Adipocyte (in vitro differentiated cells): ENCODE data around the gene FECH.
"Not testable (repeated sequence)": the region's sequence is repeated elsewhere in the genome, so short reads cannot be mapped to it uniquely, and the experiment has no call there.

Experiments used
- DNase-seq: peaks from one replicate; pipeline ENCODE4 v3.0.0-alpha.2; 2015; ENCODE audit warnings: low read depth
- H3K27me3 ChIP-seq: replicated peaks from 2 replicates; pipeline ENCODE4 v1.7.0; 2013; ENCODE audit warnings: mild to moderate bottlenecking, low read length, moderate library complexity; ENCODE audit not compliant: control insufficient read depth, insufficient read depth
- H3K36me3 ChIP-seq: 2 replicates; pipeline ENCODE4 v1.7.0; 2013; ENCODE audit warnings: low read length, mild to moderate bottlenecking, moderate library complexity; ENCODE audit not compliant: control insufficient read depth, insufficient read depth, severe bottlenecking
- H3K4me1 ChIP-seq: 2 replicates; pipeline ENCODE4 v1.7.0; 2013; ENCODE audit warnings: mild to moderate bottlenecking, low read length, moderate library complexity; ENCODE audit not compliant: control insufficient read depth, insufficient read depth
- H3K4me3 ChIP-seq: 2 replicates; pipeline ENCODE4 v1.7.0; 2013; ENCODE audit warnings: mild to moderate bottlenecking, low read length, moderate library complexity
- H3K9ac ChIP-seq: 2 replicates; pipeline ENCODE4 v1.7.0; 2013; ENCODE audit warnings: mild to moderate bottlenecking, low read length, moderate library complexity
- H3K9me3 ChIP-seq: 2 replicates; pipeline ENCODE4 v1.7.0; 2013; ENCODE audit warnings: mild to moderate bottlenecking, low read length, moderate library complexity; ENCODE audit not compliant: control insufficient read depth

FECH gene

GRCh38 chr18:57618910-57619309 is 32.4 kb upstream of the FECH start:
- DNase-seq, result no peak
- Histone ChIP-seq H3K4me1 (peaks cover 17% of the 10 kb centered on the region), H3K27me3 (no peaks in the 10 kb centered on the region), H3K9me3 (no peaks in the 10 kb centered on the region), H3K4me3 (no peak overlapping the region), H3K9ac (no peak overlapping the region), H3K36me3 (peaks cover 41% of the 10 kb centered on the region)

- Histone ChIP-seq H3K27me3 (no peaks in the 10 kb centered on the region), H3K4me1 (no peaks in the 10 kb centered on the region), H3K9me3 (no peaks in the 10 kb centered on the region), H3K9ac (no peak overlapping the region), H3K4me3 (no peak overlapping the region), H3K36me3 (peaks cover 95% of the 10 kb centered on the region)
- DNase-seq, result no peak
Observed at GRCh38 chr18:57603871-57604270, 17.4 kb upstream of the FECH start.

- no peak overlapping the region for H3K9ac ChIP-seq
- DNase-seq, result no peak
- no peaks in the 10 kb centered on the region for H3K9me3 ChIP-seq
- peaks cover 22% of the 10 kb centered on the region for H3K36me3 ChIP-seq
- H3K27me3 ChIP-seq, result no peaks in the 10 kb centered on the region
- H3K4me1 ChIP-seq, result no peaks in the 10 kb centered on the region
- no peak overlapping the region for H3K4me3 ChIP-seq
Observed at GRCh38 chr18:57595347-57595746, 8.8 kb upstream of the FECH start.

GRCh38 chr18:57592716-57593115 is 6.2 kb upstream of the FECH start:
- H3K9ac ChIP-seq, H3K36me3 ChIP-seq, H3K4me3 ChIP-seq, H3K27me3 ChIP-seq, DNase-seq, H3K9me3 ChIP-seq, H3K4me1 ChIP-seq: not testable (repeated sequence)

- H3K4me3 ChIP-seq, result no peak overlapping the region
- H3K9ac ChIP-seq, result no peak overlapping the region
- H3K4me1 ChIP-seq, result peaks cover 8% of the 10 kb centered on the region
- H3K9me3 ChIP-seq, result no peaks in the 10 kb centered on the region
- H3K27me3 ChIP-seq, result no peaks in the 10 kb centered on the region
- H3K36me3 ChIP-seq, result no peaks in the 10 kb centered on the region
- no peak for DNase-seq
Observed at GRCh38 chr18:57589161-57589560, 2.7 kb upstream of the FECH start.

- no peaks in the 10 kb centered on the region for H3K9me3 ChIP-seq
- peak overlapping the region; percentile 88 for H3K4me3 ChIP-seq
- H3K4me1 ChIP-seq, result peaks cover 8% of the 10 kb centered on the region
- peak overlapping the region; percentile 86 for H3K9ac ChIP-seq
- no peaks in the 10 kb centered on the region for H3K27me3 ChIP-seq
- no peak for DNase-seq
- H3K36me3 ChIP-seq, result peaks cover 5% of the 10 kb centered on the region
Observed at GRCh38 chr18:57587098-57587661, 678 bp upstream of the FECH start.

GRCh38 chr18:57585855-57586250 is 649 bp downstream of the FECH start:
- DNase-seq, result no peak
- Histone ChIP-seq H3K9me3 (no peaks in the 10 kb centered on the region), H3K36me3 (peaks cover 8% of the 10 kb centered on the region), H3K4me3 (peak overlapping the region; percentile 88), H3K9ac (peak overlapping the region; percentile 86), H3K27me3 (no peaks in the 10 kb centered on the region), H3K4me1 (peaks cover 8% of the 10 kb centered on the region)

- H3K9ac ChIP-seq, result peak overlapping the region; percentile 86
- peaks cover 8% of the 10 kb centered on the region for H3K36me3 ChIP-seq
- no peaks in the 10 kb centered on the region for H3K27me3 ChIP-seq
- H3K4me3 ChIP-seq, result peak overlapping the region; percentile 88
- no peaks in the 10 kb centered on the region for H3K9me3 ChIP-seq
- DNase-seq, result no peak
- H3K4me1 ChIP-seq, result peaks cover 8% of the 10 kb centered on the region
Observed at GRCh38 chr18:57585421-57585820, 1.1 kb downstream of the FECH start.

- no peak overlapping the region for H3K4me3 ChIP-seq
- DNase-seq, result no peak
- no peaks in the 10 kb centered on the region for H3K27me3 ChIP-seq
- H3K9ac ChIP-seq, result no peak overlapping the region
- H3K9me3 ChIP-seq, result no peaks in the 10 kb centered on the region
- peaks cover 15% of the 10 kb centered on the region for H3K36me3 ChIP-seq
- H3K4me1 ChIP-seq, result peaks cover 8% of the 10 kb centered on the region
Observed at GRCh38 chr18:57584444-57584843, 2.1 kb downstream of the FECH start.

GRCh38 chr18:57583297-57583835 is 3.1 kb downstream of the FECH start:
- H3K27me3 ChIP-seq, result no peaks in the 10 kb centered on the region
- peaks cover 8% of the 10 kb centered on the region for H3K4me1 ChIP-seq
- no peak for DNase-seq
- no peak overlapping the region for H3K4me3 ChIP-seq
- H3K36me3 ChIP-seq, result peaks cover 19% of the 10 kb centered on the region
- H3K9ac ChIP-seq, result no peak overlapping the region
- H3K9me3 ChIP-seq, result no peaks in the 10 kb centered on the region

GRCh38 chr18:57581301-57581934 is 5.1 kb downstream of the FECH start:
- H3K4me3 ChIP-seq, result no peak overlapping the region
- peaks cover 8% of the 10 kb centered on the region for H3K4me1 ChIP-seq
- no peak overlapping the region for H3K9ac ChIP-seq
- H3K36me3 ChIP-seq, result peaks cover 38% of the 10 kb centered on the region
- H3K9me3 ChIP-seq, result no peaks in the 10 kb centered on the region
- no peak for DNase-seq
- no peaks in the 10 kb centered on the region for H3K27me3 ChIP-seq
